HEK293 (cell line): ENCODE results near the gene TMEM184B.

Source experiments
- CTCF ChIA-PET: fragments of 350-600 bp; formaldehyde crosslinking; extraction: SDS; loops from one replicate; lab custom pipeline; 2021; ENCODE audit warnings: antibody characterized with exemption; lab: Yijun Ruan, JAX
- POLR2A ChIA-PET: fragments of 300-600 bp; formaldehyde crosslinking; extraction: SDS; loops from one replicate; lab custom pipeline; 2020; ENCODE audit warnings: antibody characterized with exemption, inconsistent platforms; lab: Yijun Ruan, JAX
- H3K27ac ChIP-seq: fragments of 200-500 bp; sonication (Bioruptor generic); 2 replicates; pipeline ENCODE4 v1.5.1; 2014; ENCODE audit warnings: low read depth, low read length, control low read depth, inconsistent platforms; ENCODE audit errors: extremely low read depth
- H3K36me3 ChIP-seq, 2 experiments: fragments of 200-500 bp in 1 of 2; sonication (Bioruptor generic) in 1 of 2; 1 replicate in 1 of 2; 2 replicates in 1 of 2; pipeline ENCODE4 v1.5.1; 2014 to 2017; ENCODE audit warnings: inconsistent platforms in 2 of 2, low read length in 2 of 2; ENCODE audit not compliant: control insufficient read depth in 2 of 2, insufficient read depth in 1 of 2
- H3K4me1 ChIP-seq: fragments of 200-500 bp; sonication (Bioruptor generic); 2 replicates; pipeline ENCODE4 v1.5.1; 2014; ENCODE audit warnings: mild to moderate bottlenecking, low read length, inconsistent platforms; ENCODE audit not compliant: control insufficient read depth, insufficient read depth
- H3K4me3 ChIP-seq: 2 replicates; pipeline ENCODE4 v1.5.1; 2011; ENCODE audit warnings: low read depth, mild to moderate bottlenecking, control low read depth, low read length, moderate library complexity
- H3K9me3 ChIP-seq: fragments of 200-500 bp; sonication (Bioruptor generic); 2 replicates; pipeline ENCODE4 v1.5.1; 2014; ENCODE audit warnings: low read depth, low read length, inconsistent platforms; ENCODE audit not compliant: control insufficient read depth, insufficient read depth
- ELK4 ChIP-seq: IDR thresholded peaks from 2 replicates; pipeline ENCODE4 v1.6.1; 2011; ENCODE audit warnings: mild to moderate bottlenecking, low read depth, low read length, borderline replicate concordance
- GFI1B ChIP-seq: fragments of 450-650 bp; formaldehyde crosslinking; IDR thresholded peaks from 2 replicates; pipeline ENCODE4 v1.5.1; 2016; ENCODE audit warnings: missing biosample characterization, missing genetic modification characterization
- OSR2 ChIP-seq: fragments of 450-650 bp; formaldehyde crosslinking; IDR thresholded peaks from 2 replicates; pipeline ENCODE4 v1.5.1; 2016; ENCODE audit warnings: missing biosample characterization, missing genetic modification characterization
- PRDM6 ChIP-seq: fragments of 450-650 bp; formaldehyde crosslinking; IDR thresholded peaks from 2 replicates; pipeline ENCODE4 v1.5.1; 2017; ENCODE audit warnings: missing biosample characterization, missing genetic modification characterization
- ZNF114 ChIP-seq: fragments of 450-650 bp; formaldehyde crosslinking; IDR thresholded peaks from 2 replicates; pipeline ENCODE4 v1.5.0; 2017; ENCODE audit warnings: missing biosample characterization, missing genetic modification characterization
- ZNF132 ChIP-seq: fragments of 450-650 bp; formaldehyde crosslinking; IDR thresholded peaks from 2 replicates; pipeline ENCODE4 v1.5.1; 2017; ENCODE audit warnings: missing biosample characterization, missing genetic modification characterization, borderline replicate concordance
- ZNF138 ChIP-seq: fragments of 450-650 bp; formaldehyde crosslinking; IDR thresholded peaks from 2 replicates; pipeline ENCODE4 v1.5.1; 2016; ENCODE audit warnings: missing biosample characterization, missing genetic modification characterization, borderline replicate concordance
- ZNF148 ChIP-seq: fragments of 450-650 bp; formaldehyde crosslinking; IDR thresholded peaks from 2 replicates; pipeline ENCODE4 v1.5.0; 2017; ENCODE audit warnings: missing biosample characterization, missing genetic modification characterization, borderline replicate concordance
- ZNF175 ChIP-seq: fragments of 450-650 bp; formaldehyde crosslinking; IDR thresholded peaks from 2 replicates; pipeline ENCODE4 v1.5.1; 2016; ENCODE audit warnings: missing biosample characterization, missing genetic modification characterization
- ZNF302 ChIP-seq: fragments of 450-650 bp; formaldehyde crosslinking; IDR thresholded peaks from 2 replicates; pipeline ENCODE4 v1.5.1; 2016; ENCODE audit warnings: missing biosample characterization, missing genetic modification characterization, low read depth
- ZNF488 ChIP-seq: fragments of 450-650 bp; formaldehyde crosslinking; IDR thresholded peaks from 2 replicates; pipeline ENCODE4 v1.5.1; 2016; ENCODE audit warnings: missing biosample characterization, missing genetic modification characterization
- ZNF549 ChIP-seq: fragments of 450-650 bp; IDR thresholded peaks from 2 replicates; pipeline ENCODE4 v1.5.1; 2018; ENCODE audit warnings: missing biosample characterization, missing genetic modification characterization, mild to moderate bottlenecking, inconsistent platforms, moderate library complexity
- ZNF555 ChIP-seq: fragments of 450-650 bp; formaldehyde crosslinking; conservative IDR thresholded peaks from 2 replicates; pipeline ENCODE4 v1.5.1; 2017; ENCODE audit warnings: missing biosample characterization, mild to moderate bottlenecking, missing genetic modification characterization, inconsistent platforms
- ZNF560 ChIP-seq: fragments of 450-650 bp; formaldehyde crosslinking; IDR thresholded peaks from 2 replicates; pipeline ENCODE4 v1.5.1; 2017; ENCODE audit warnings: missing biosample characterization, missing genetic modification characterization, borderline replicate concordance
- ZNF670 ChIP-seq: fragments of 450-650 bp; formaldehyde crosslinking; IDR thresholded peaks from 2 replicates; pipeline ENCODE4 v1.5.1; 2016; ENCODE audit warnings: missing biosample characterization, missing genetic modification characterization, low read depth
- ZNF76 ChIP-seq: fragments of 450-650 bp; formaldehyde crosslinking; IDR thresholded peaks from 2 replicates; pipeline ENCODE4; 2016; ENCODE audit warnings: low read depth, missing biosample characterization, missing genetic modification characterization, borderline replicate concordance
- ZSCAN16 ChIP-seq: fragments of 450-650 bp; formaldehyde crosslinking; IDR thresholded peaks from 2 replicates; pipeline ENCODE4 v1.5.1; 2016; ENCODE audit warnings: missing biosample characterization, missing genetic modification characterization
- TF ChIP-seq, protein P1 (sequence below): fragments of 450-650 bp; formaldehyde crosslinking; IDR thresholded peaks from 2 replicates; pipeline ENCODE4 v1.5.1; 2017; ENCODE audit warnings: missing biosample characterization, missing genetic modification characterization
- TF ChIP-seq, protein P2 (sequence below): fragments of 450-650 bp; formaldehyde crosslinking; IDR thresholded peaks from 2 replicates; pipeline ENCODE4 v1.5.1; 2016; ENCODE audit warnings: missing biosample characterization, missing genetic modification characterization
- TF ChIP-seq, protein P3 (sequence below): fragments of 450-650 bp; formaldehyde crosslinking; IDR thresholded peaks from 2 replicates; pipeline ENCODE4 v1.5.1; 2016; ENCODE audit warnings: missing biosample characterization, missing genetic modification characterization
- TF ChIP-seq, protein P4 (sequence below): fragments of 450-650 bp; formaldehyde crosslinking; IDR thresholded peaks from 2 replicates; pipeline ENCODE4 v1.5.1; 2016; ENCODE audit warnings: missing biosample characterization, missing genetic modification characterization

TMEM184B gene

GRCh38 chr22:38202437-38203089 lies 70.2 kb downstream of the TMEM184B start (continued):
- TF ChIP-seq, protein P1, sequence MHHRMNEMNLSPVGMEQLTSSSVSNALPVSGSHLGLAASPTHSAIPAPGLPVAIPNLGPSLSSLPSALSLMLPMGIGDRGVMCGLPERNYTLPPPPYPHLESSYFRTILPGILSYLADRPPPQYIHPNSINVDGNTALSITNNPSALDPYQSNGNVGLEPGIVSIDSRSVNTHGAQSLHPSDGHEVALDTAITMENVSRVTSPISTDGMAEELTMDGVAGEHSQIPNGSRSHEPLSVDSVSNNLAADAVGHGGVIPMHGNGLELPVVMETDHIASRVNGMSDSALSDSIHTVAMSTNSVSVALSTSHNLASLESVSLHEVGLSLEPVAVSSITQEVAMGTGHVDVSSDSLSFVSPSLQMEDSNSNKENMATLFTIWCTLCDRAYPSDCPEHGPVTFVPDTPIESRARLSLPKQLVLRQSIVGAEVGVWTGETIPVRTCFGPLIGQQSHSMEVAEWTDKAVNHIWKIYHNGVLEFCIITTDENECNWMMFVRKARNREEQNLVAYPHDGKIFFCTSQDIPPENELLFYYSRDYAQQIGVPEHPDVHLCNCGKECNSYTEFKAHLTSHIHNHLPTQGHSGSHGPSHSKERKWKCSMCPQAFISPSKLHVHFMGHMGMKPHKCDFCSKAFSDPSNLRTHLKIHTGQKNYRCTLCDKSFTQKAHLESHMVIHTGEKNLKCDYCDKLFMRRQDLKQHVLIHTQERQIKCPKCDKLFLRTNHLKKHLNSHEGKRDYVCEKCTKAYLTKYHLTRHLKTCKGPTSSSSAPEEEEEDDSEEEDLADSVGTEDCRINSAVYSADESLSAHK (tag by site-specific recombination), result no peak; the same call in 1 of the 2 replicates

DNA sequence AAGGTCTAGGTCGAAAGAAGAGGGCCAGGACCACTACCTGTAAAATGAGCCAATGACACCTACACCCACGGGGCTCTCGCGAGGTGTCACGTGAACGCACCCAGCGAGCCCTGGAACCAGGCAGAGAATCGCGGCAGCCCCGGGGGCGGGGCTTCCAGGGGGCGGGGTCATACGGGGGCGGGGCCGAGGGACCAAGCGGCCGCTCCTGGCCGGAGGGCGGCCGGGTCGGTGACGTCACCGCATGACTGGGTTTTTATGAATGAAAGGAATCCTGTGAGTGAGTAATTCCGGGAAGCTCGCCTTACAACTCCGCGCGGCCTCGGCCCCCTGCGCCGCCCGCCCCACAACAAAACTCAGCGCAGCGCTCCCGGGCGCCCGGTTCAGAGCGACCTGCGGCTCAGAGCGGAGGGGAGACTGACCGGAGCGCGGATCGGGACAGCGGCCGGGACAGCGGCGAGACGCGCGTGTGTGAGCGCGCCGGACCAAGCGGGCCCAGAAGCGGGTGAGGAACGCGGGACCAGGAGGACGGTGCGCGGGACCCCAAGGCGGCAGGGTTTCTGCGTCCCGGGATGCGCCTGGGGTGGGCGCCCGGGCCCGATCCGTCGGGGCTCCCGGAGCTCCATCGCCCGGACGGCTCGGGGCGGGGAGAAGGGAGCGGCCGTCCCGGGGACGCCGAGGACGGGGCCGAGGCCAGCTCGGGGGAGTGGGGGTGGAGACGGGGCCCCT lies 70.9 kb downstream of the TMEM184B start, which contains the start of gene MAFF:
Gene MAFF (plus strand): TSS at position 284 of the 726 bp plus-strand sequence. CDS start 11,860 bp downstream, outside the sequence.
- Histone ChIP-seq H3K4me3 (peak within 1 kb of the TSS; percentile 64), H3K27ac (no peak within 1 kb of the TSS; the same call in none of the 2 replicates), H3K36me3 (no peaks in the 10 kb centered on the region), H3K4me1 (no peaks in the 10 kb centered on the region), H3K9me3 (no peaks in the 10 kb centered on the region)
- ChIA-PET CTCF (interaction anchor here (0.7 to 0.8 kb wide), 4 partner anchors 10 to 153 kb away, joined by 3 to 5 read pairs (median 4); no protein-coding TSS in a partner anchor), POLR2A (interaction anchor here (0.6 to 2.1 kb wide), 7 partner anchors 15 to 284 kb away, joined by 3 to 12 read pairs (median 3); partner anchors contain the start of gene PLA2G6)
- TF ChIP-seq, protein P2, sequence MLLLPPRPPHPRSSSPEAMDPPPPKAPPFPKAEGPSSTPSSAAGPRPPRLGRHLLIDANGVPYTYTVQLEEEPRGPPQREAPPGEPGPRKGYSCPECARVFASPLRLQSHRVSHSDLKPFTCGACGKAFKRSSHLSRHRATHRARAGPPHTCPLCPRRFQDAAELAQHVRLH (tag by site-specific recombination), result no peak
- TF ChIP-seq ZNF76 (tag by site-specific recombination) (0 out of 2 replicates have a peak, but pooled peaks have one; percentile 17), OSR2 (tag by site-specific recombination) (no peak), ELK4 (no peak), GFI1B (tag by site-specific recombination) (no peak), ZNF555 (tag by site-specific recombination) (no peak), ZNF549 (tag by site-specific recombination) (no peak), ZSCAN16 (tag by site-specific recombination) (no peak), ZNF488 (tag by site-specific recombination) (no peak), ZNF302 (tag by site-specific recombination) (no peak), ZNF670 (no peak), ZNF148 (tag by site-specific recombination) (no peak), ZNF560 (tag by site-specific recombination) (no peak), ZNF138 (no peak), ZNF114 (no peak), ZNF132 (tag by site-specific recombination) (no peak), ZNF175 (tag by site-specific recombination) (no peak), PRDM6 (tag by site-specific recombination) (no peak)
- TF ChIP-seq, protein P3, sequence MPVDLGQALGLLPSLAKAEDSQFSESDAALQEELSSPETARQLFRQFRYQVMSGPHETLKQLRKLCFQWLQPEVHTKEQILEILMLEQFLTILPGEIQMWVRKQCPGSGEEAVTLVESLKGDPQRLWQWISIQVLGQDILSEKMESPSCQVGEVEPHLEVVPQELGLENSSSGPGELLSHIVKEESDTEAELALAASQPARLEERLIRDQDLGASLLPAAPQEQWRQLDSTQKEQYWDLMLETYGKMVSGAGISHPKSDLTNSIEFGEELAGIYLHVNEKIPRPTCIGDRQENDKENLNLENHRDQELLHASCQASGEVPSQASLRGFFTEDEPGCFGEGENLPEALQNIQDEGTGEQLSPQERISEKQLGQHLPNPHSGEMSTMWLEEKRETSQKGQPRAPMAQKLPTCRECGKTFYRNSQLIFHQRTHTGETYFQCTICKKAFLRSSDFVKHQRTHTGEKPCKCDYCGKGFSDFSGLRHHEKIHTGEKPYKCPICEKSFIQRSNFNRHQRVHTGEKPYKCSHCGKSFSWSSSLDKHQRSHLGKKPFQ, result no peak
- TF ChIP-seq, protein P4, sequence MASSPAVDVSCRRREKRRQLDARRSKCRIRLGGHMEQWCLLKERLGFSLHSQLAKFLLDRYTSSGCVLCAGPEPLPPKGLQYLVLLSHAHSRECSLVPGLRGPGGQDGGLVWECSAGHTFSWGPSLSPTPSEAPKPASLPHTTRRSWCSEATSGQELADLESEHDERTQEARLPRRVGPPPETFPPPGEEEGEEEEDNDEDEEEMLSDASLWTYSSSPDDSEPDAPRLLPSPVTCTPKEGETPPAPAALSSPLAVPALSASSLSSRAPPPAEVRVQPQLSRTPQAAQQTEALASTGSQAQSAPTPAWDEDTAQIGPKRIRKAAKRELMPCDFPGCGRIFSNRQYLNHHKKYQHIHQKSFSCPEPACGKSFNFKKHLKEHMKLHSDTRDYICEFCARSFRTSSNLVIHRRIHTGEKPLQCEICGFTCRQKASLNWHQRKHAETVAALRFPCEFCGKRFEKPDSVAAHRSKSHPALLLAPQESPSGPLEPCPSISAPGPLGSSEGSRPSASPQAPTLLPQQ, result no peak
